ENCODE data around the gene FOXA1. TPM values are rescaled to one million over a fixed set of nuclear protein-coding genes. Genes with fewer than 3 reads are reported as not detected.

FOXA1 gene
- total and polyA plus RNA-seq, 2 donors (not counting 1 experiment from before 2014, with no cell fraction given) = not detected

DNA sequence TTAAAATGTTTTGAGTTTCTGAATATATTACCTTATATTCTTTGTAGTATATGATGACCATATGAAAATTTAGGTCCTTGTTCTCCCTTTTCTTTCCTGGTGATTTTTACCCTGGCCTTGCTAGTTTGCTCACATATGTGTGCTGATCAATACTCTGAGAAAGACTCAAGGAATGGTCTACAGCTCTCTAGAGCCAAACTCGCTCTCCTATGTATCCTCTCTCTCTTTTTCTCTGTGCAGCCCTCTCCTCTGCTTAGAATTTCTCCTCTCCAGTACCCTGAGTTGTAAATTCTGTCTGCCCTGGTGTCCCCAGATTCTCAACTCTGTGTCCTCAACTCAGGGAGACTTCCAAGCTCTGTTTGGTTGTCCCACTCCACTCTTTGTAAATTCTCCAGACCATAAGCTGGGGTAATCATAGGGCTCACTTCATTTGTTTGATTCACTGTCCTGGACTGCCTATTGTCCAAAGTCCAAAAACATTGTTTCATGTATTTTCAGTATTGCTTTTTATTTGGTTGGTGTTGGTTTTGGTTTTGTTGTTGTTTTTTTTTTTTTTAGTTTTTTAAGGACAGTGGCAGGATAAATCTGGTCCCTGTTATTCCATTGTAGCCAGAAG, 41.0 kb downstream of the FOXA1 start:
- peaks cover 0 to 7% (median 3%) of the 10 kb centered on the region in 3 donors for H3K9me3 ChIP-seq (ENCODE audit: control extremely low read depth in 1 of 3, control insufficient read depth in 2 of 3, insufficient read depth in 1 of 3, low read length in 2 of 3)
- no peak overlapping the region for H2AFZ ChIP-seq (ENCODE audit: insufficient read depth, low read depth, low read length, poor library complexity, severe bottlenecking)
- no peaks in the 10 kb centered on the region for H3K9me3 Mint-ChIP-seq (ENCODE audit: insufficient read depth)
- no peak overlapping the region for H3K9ac ChIP-seq (ENCODE audit: low read length)
- H3K4me1 Mint-ChIP-seq = no peaks in the 10 kb centered on the region
- H3K4me3 Mint-ChIP-seq = no peak overlapping the region
- POLR2A ChIA-PET = no interaction called here
- CTCF ChIA-PET = no interaction called here
- 100% methylated on average over 1 of the region's 1 CpG for WGBS (ENCODE audit: insufficient coverage)
- H3K4me1 ChIP-seq (ENCODE audit: control insufficient read depth in 2 of 2, insufficient read depth in 2 of 2, low read length in 2 of 2) = no peaks in the 10 kb centered on the region
- H3K79me2 ChIP-seq (ENCODE audit: control insufficient read depth, insufficient read depth, low read length) = no peaks in the 10 kb centered on the region
- H3K27me3 ChIP-seq (replicated peaks in 1 of 4; ENCODE audit: control extremely low read depth in 1 of 4, control insufficient read depth in 3 of 4, insufficient read depth in 4 of 4, low read length in 3 of 4) = no peaks in the 10 kb centered on the region
- no peak for DNase-seq
- no peak overlapping the region for H3K27ac ChIP-seq (ENCODE audit: low read length in 2 of 2)
- no peaks in the 10 kb centered on the region for H3K27me3 Mint-ChIP-seq
- TF ChIP-seq EZH2 (IDR thresholded peaks at IDR 0.05; ENCODE audit: borderline replicate concordance, insufficient read depth, low read depth, low read length, poor library complexity, severe bottlenecking) = no peak
- TF ChIP-seq, protein P1, sequence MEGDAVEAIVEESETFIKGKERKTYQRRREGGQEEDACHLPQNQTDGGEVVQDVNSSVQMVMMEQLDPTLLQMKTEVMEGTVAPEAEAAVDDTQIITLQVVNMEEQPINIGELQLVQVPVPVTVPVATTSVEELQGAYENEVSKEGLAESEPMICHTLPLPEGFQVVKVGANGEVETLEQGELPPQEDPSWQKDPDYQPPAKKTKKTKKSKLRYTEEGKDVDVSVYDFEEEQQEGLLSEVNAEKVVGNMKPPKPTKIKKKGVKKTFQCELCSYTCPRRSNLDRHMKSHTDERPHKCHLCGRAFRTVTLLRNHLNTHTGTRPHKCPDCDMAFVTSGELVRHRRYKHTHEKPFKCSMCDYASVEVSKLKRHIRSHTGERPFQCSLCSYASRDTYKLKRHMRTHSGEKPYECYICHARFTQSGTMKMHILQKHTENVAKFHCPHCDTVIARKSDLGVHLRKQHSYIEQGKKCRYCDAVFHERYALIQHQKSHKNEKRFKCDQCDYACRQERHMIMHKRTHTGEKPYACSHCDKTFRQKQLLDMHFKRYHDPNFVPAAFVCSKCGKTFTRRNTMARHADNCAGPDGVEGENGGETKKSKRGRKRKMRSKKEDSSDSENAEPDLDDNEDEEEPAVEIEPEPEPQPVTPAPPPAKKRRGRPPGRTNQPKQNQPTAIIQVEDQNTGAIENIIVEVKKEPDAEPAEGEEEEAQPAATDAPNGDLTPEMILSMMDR (IDR thresholded peaks at IDR 0.05) = no peak
- H3K4me2 ChIP-seq (replicated peaks; ENCODE audit: low read depth, low read length, poor library complexity, severe bottlenecking) = no peak overlapping the region
- H3K36me3 ChIP-seq (replicated peaks in 1 of 2; ENCODE audit: control extremely low read depth in 1 of 2, control insufficient read depth in 1 of 2, extremely low read depth in 1 of 2, insufficient read depth in 2 of 2, low read length in 1 of 2) = no peaks in the 10 kb centered on the region
- no peak for ATAC-seq (ENCODE audit: low read depth)
- H3K27ac Mint-ChIP-seq = no peak overlapping the region
- intact Hi-C loops (cut with micrococcal nuclease) = no loop called here
- no peak overlapping the region for H3K4me3 ChIP-seq (ENCODE audit: control extremely low read depth in 1 of 5, extremely low read depth in 1 of 5, insufficient read depth in 1 of 5, low read depth in 2 of 5, low read length in 4 of 5)
- H4K20me1 ChIP-seq (ENCODE audit: control insufficient read depth, insufficient read depth, low read length, poor library complexity, severe bottlenecking) = no peaks in the 10 kb centered on the region

DNA sequence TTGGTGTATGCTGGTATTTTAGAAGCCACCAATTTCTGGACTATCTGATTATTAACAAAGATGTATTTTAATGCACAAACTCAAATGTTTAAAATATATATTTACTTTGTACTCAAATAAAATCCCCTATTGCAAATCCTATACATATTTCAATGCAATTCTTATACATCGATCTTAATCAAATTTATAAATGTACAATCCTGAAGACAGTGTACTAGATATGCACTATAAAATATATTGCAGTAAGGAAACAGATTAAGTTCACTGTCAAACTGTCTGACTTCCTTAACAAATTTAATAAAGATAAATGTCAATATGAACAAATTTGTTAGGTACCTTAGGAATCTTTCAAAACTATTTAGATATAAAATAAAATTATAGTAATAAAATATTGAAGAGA, 43.9 kb downstream of the FOXA1 start:
- Histone ChIP-seq H3K9me3 (ENCODE audit: control extremely low read depth in 1 of 3, control insufficient read depth in 2 of 3, insufficient read depth in 1 of 3, low read length in 2 of 3) (peaks cover 0 to 7% (median under 1%) of the 10 kb centered on the region in 3 donors), H3K27ac (ENCODE audit: low read length in 2 of 2) (no peak overlapping the region), H3K79me2 (ENCODE audit: control insufficient read depth, insufficient read depth, low read length) (no peaks in the 10 kb centered on the region), H3K4me1 (ENCODE audit: control insufficient read depth in 2 of 2, insufficient read depth in 2 of 2, low read length in 2 of 2) (no peaks in the 10 kb centered on the region), H4K20me1 (ENCODE audit: control insufficient read depth, insufficient read depth, low read length, poor library complexity, severe bottlenecking) (no peaks in the 10 kb centered on the region), H3K4me2 (replicated peaks; ENCODE audit: low read depth, low read length, poor library complexity, severe bottlenecking) (no peak overlapping the region), H3K4me3 (ENCODE audit: control extremely low read depth in 1 of 5, extremely low read depth in 1 of 5, insufficient read depth in 1 of 5, low read depth in 2 of 5, low read length in 4 of 5) (no peak overlapping the region), H3K36me3 (replicated peaks in 1 of 2; ENCODE audit: control extremely low read depth in 1 of 2, control insufficient read depth in 1 of 2, extremely low read depth in 1 of 2, insufficient read depth in 2 of 2, low read length in 1 of 2) (no peaks in the 10 kb centered on the region), H2AFZ (ENCODE audit: insufficient read depth, low read depth, low read length, poor library complexity, severe bottlenecking) (no peak overlapping the region), H3K9ac (ENCODE audit: low read length) (no peak overlapping the region), H3K27me3 (replicated peaks in 1 of 4; ENCODE audit: control extremely low read depth in 1 of 4, control insufficient read depth in 3 of 4, insufficient read depth in 4 of 4, low read length in 3 of 4) (no peaks in the 10 kb centered on the region)
- H3K9me3 Mint-ChIP-seq (ENCODE audit: insufficient read depth) = no peaks in the 10 kb centered on the region
- intact Hi-C loops (cut with micrococcal nuclease) = no loop called here
- CTCF ChIA-PET = no interaction called here
- no peak overlapping the region for H3K27ac Mint-ChIP-seq
- no peak overlapping the region for H3K4me3 Mint-ChIP-seq
- WGBS (ENCODE audit: insufficient coverage) = no CpG with 5 or more reads among the region's 1 CpG
- TF ChIP-seq, protein P1 (IDR thresholded peaks at IDR 0.05) = no peak
- POLR2A ChIA-PET = no interaction called here
- no peaks in the 10 kb centered on the region for H3K4me1 Mint-ChIP-seq
- ATAC-seq (ENCODE audit: low read depth) = no peak
- no peaks in the 10 kb centered on the region for H3K27me3 Mint-ChIP-seq
- no peak for DNase-seq
